ENCODE data around the gene C11orf24.
A peak's percentile ranks its signal among the peaks of the same experiment; 100 is the strongest.

The C11orf24 gene

DNA sequence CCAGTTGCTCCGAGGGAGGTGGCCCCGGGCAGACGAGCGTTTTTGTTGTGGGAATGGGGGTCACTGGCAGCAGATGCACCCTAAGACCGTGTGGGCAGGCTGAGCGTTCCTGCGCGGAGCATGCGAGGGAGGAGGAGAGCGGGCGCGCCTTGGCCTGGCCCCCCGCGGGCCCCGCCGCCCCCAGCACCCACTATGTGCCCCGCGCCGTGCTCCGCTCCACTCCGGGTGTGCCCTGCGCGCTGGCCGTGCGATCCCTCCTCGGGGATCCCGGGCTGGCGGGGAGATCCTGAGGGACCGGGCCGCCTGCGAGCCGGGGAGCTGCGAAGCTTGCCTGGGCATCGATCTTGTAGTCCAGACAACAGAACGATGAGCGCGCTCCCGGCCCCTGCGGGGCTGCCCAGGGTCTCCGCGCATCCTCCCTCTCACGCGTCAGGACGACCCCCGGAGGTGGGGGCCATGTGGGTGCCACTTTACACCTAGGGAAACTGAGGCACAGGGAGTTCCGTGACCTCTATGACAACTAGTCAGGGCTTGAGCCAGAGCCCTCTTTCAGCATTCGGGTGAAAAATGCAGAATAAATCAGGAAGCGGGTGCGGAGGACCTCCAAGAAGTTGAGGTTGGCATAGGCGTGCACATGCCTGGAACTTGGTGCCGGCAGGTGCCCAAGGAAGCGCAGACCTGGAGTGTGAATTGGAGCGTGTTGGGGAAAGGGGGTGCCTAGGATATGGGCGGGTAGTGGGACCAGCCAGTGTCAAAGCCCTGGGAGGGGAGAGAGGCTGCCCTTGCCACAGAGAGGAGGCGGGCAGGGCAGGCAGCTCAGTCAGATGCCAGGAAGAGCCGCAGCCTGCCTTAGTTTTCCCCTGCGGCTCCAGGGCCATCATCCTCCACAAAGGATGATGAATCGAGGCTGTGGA, 57.3 kb downstream of the C11orf24 start:
- DNase-seq (ENCODE audit: low read depth, low spot score) = no peak
- in situ Hi-C loops (cut with HindIII; ENCODE audit: low sequenced_read_pairs) = no loop called here
- peak overlapping the region; percentile 82 for H3K4me3 ChIP-seq (ENCODE audit: low read depth, low read length)

GRCh38 chr11:68213555-68214172, 58.1 kb downstream of the C11orf24 start:
- in situ Hi-C loops (cut with HindIII; ENCODE audit: low sequenced_read_pairs) = no loop called here
- peak; percentile 97 for DNase-seq (ENCODE audit: low read depth, low spot score)
- H3K4me3 ChIP-seq (ENCODE audit: low read depth, low read length) = peak overlapping the region; percentile 82
- TF ChIP-seq, protein P1, sequence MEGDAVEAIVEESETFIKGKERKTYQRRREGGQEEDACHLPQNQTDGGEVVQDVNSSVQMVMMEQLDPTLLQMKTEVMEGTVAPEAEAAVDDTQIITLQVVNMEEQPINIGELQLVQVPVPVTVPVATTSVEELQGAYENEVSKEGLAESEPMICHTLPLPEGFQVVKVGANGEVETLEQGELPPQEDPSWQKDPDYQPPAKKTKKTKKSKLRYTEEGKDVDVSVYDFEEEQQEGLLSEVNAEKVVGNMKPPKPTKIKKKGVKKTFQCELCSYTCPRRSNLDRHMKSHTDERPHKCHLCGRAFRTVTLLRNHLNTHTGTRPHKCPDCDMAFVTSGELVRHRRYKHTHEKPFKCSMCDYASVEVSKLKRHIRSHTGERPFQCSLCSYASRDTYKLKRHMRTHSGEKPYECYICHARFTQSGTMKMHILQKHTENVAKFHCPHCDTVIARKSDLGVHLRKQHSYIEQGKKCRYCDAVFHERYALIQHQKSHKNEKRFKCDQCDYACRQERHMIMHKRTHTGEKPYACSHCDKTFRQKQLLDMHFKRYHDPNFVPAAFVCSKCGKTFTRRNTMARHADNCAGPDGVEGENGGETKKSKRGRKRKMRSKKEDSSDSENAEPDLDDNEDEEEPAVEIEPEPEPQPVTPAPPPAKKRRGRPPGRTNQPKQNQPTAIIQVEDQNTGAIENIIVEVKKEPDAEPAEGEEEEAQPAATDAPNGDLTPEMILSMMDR (IDR thresholded peaks at IDR 0.05; ENCODE audit: low read depth, low read length) = no peak

More for the DNA sequence above, 57.3 kb downstream of the C11orf24 start:
- TF ChIP-seq, protein P1 (IDR thresholded peaks at IDR 0.05; ENCODE audit: low read depth, low read length) = no peak

- TF ChIP-seq, protein P1 (IDR thresholded peaks at IDR 0.05; ENCODE audit: low read depth, low read length) = no peak
- peak; percentile 46 for DNase-seq (ENCODE audit: low read depth, low spot score)
- peak within 1 kb of the TSS; percentile 82 for H3K4me3 ChIP-seq (ENCODE audit: low read depth, low read length)
- in situ Hi-C loops (cut with HindIII; ENCODE audit: low sequenced_read_pairs) = no loop called here
Observed at GRCh38 chr11:68213135-68213515, 58.6 kb downstream of the C11orf24 start, which contains the start of gene KMT5B. Gene KMT5B (minus strand): TSS chr11:68213296. CDS start chr11:68190076, 23,220 bp downstream.

GRCh38 chr11:68212421-68213134, 59.2 kb downstream of the C11orf24 start:
- DNase-seq (ENCODE audit: low read depth, low spot score) = peak; percentile 66
- peak overlapping the region; percentile 82 for H3K4me3 ChIP-seq (ENCODE audit: low read depth, low read length)
- TF ChIP-seq, protein P1 (IDR thresholded peaks at IDR 0.05; ENCODE audit: low read depth, low read length) = peak; percentile 20
- in situ Hi-C loops (cut with HindIII; ENCODE audit: low sequenced_read_pairs) = no loop called here

DNA sequence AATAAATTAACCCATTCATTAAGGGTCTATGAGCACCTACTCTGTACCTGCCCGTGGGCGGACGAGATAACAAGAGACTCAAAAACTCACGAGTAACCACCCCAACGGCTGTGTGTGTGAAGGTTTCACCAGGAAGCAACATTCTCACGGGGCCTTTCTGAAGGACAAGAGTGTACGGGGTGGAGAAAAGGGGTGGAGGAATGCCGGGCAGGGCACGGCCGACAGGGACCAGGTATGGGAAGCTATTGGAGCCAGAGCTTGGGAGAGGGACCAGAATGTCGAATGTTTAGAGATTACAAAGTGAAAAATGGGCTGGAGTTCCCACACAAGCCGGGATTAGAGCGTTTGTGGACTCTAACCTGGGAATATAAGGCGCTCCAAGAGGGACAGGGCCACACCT, 60.2 kb downstream of the C11orf24 start:
- peak overlapping the region; percentile 82 for H3K4me3 ChIP-seq (ENCODE audit: low read depth, low read length)
- in situ Hi-C loops (cut with HindIII; ENCODE audit: low sequenced_read_pairs) = no loop called here
- TF ChIP-seq, protein P1 (IDR thresholded peaks at IDR 0.05; ENCODE audit: low read depth, low read length) = no peak
- no peak for DNase-seq (ENCODE audit: low read depth, low spot score)
